Measurements from ENCODE around the gene OR2T34.

GRCh38 chr1:248613742-248614141 is 39.2 kb upstream of the OR2T34 start:
- TF ChIP-seq CTCF (IDR thresholded peaks at IDR 0.05) = no peak
- TF ChIP-seq EP300 (IDR thresholded peaks at IDR 0.05) = no peak

Data from stomach (tissue), 4 donors.